Mesodermal cell (in vitro differentiated cells): ENCODE measurements around the gene ATG4B.

Experiments
- H3K27ac ChIP-seq: 2 replicates; pipeline ENCODE4 v1.7.0; 2013; ENCODE audit warnings: mild to moderate bottlenecking, low read depth, low read length, moderate library complexity; ENCODE audit not compliant: severe bottlenecking
- H3K36me3 ChIP-seq: 2 replicates; pipeline ENCODE4 v1.7.1; 2013; ENCODE audit warnings: mild to moderate bottlenecking, low read length, moderate library complexity; ENCODE audit not compliant: control insufficient read depth, insufficient read depth
- H3K4me1 ChIP-seq: one replicate; pipeline ENCODE4 v1.7.1; 2013; ENCODE audit warnings: mild to moderate bottlenecking, low read length; ENCODE audit not compliant: insufficient read depth, control insufficient read depth, poor library complexity, severe bottlenecking
- H3K4me3 ChIP-seq: 2 replicates; pipeline ENCODE4 v1.7.0; 2013; ENCODE audit warnings: low read length, control low read depth, mild to moderate bottlenecking; ENCODE audit not compliant: insufficient read depth, poor library complexity, severe bottlenecking; ENCODE audit errors: extremely low read depth
- H3K9me3 ChIP-seq: 2 replicates; pipeline ENCODE4 v1.7.1; 2013; ENCODE audit warnings: mild to moderate bottlenecking, low read length, moderate library complexity; ENCODE audit not compliant: control insufficient read depth
- WGBS, 2 experiments: methylation state at CpG; one replicate each; pipeline ENCODE4 v1.1.5; 2013; ENCODE audit warnings: missing lambda C conversion rate in 2 of 2; ENCODE audit not compliant: insufficient coverage in 2 of 2; 5-methylcytosine and 5-hydroxymethylcytosine counted together

The ATG4B gene

DNA sequence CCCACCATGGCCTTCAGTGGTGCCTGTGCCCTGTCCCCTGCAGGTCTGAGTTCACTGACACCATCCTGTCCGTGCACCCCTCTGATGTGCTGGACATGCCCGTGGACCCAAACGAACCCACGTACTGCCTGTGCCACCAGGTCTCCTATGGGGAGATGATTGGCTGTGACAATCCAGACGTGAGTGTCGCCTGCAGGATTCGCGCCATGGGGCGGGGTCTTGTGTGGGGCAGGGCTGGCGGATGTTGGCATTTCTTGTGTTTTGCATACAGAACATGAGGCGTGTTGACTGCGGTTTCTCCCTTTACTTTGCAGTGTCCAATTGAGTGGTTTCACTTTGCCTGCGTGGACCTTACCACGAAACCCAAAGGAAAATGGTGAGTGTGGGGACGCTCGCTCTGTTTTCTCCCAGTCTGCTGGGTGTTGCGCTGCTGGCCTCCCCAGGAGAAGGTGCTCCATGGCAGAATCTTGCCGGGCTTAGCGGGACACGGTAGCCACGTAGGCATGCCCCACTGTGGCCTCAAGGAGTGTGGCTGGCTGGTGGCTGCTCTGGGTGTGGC is 85.5 kb downstream of the ATG4B start:
- 93 to 97% methylated on average over 17 to 21 of the region's 21 CpGs for WGBS, 2 experiments
- H3K9me3 ChIP-seq: peaks cover 21% of the 10 kb centered on the region
- no peak overlapping the region for H3K27ac ChIP-seq
- no peaks in the 10 kb centered on the region for H3K4me1 ChIP-seq
- no peak overlapping the region for H3K4me3 ChIP-seq
- peaks cover 67% of the 10 kb centered on the region for H3K36me3 ChIP-seq
